Endometrial microvascular endothelial cells (primary cell): ENCODE results near the gene NRXN3. TPM values are rescaled to one million over a fixed set of nuclear protein-coding genes. Genes with fewer than 3 reads are reported as not detected.

ENCODE experiments used
- in situ Hi-C: cut with HindIII; loops from 2 replicates; pipeline ENCODE4 v1.10.0; 2017; ENCODE audit warnings: low sequenced_read_pairs, low pct_unique_long_range_greater_than_20kb; ENCODE audit errors: inconsistent ontology term
- total RNA-seq: library from RNA; depleted of rRNA; stranded (reverse); fragments of >200 nt; gene quantifications from one replicate; pipeline ENCODE4 v1.2.3, GENCODE V29; 2015; ENCODE audit errors: inconsistent ontology term

Gene NRXN3
- total RNA-seq, 1 donor from 2014 or later = 0.09 TPM

DNA sequence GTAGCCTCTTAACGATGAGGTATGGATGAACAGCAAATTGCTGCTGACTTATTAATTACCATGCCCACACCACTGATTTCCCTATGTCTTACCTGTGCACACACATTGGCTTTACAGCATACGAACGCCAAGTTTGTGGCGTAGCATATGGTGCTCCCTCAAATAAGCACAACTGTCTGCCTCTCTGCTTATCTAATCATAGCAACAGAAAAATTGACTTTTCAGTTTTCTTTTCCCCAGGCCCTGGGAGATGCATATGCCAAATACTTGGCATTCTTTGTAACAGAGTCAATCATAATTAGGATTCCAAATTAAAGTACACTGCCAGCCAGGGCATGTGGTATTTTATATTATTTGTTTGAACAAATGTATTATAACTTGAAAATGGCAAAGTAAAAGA is 1415.7 kb downstream of the NRXN3 start:
- in situ Hi-C loops = no loop called here

DNA sequence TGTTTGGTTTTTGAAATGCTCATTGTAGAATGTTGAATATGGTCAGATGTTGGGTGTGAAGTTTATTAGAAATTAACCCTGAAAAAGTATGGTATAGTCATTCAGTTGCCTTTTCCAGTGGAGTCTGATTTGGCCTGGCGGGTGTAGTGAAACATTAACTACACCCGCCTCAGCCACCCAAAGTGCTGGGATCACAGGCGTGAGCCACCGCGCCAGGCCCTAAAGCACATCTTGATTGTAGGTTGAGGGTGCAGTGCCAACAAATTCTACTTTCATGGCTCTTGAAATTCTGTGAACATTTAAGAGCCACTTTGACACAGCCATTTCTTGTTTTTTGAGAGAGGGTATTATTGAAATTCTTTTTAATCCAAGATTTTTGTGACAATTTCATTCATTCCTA is 1416.2 kb downstream of the NRXN3 start:
- in situ Hi-C loops = no loop called here

DNA sequence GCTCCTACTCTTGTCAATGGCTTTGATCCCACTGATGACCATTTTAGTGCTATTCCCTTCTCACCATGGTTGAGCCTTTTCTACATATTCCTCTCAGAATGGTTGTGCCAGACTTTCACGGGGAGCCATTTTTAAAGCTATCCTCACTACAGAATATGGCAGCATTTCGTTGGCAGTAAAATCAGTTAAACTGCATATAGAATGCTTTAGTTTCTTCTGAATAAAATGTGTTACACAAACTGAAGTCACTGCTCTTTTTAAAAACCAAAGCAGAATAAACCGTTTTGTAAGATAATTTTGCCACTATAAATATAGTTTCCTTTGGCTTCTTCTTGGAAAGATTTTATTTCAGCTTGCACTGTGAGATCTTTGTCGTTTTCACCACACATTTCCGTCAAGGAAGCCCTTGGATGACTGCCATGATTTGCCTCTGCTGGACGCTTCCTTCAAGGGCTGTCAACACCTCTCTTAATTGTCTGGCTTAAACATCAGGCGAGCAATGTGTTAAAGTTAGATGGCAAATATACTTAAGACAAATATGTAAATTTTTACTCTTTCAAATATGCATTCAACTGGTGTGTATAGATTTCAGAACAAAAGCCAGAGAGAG is 1416.9 kb downstream of the NRXN3 start:
- in situ Hi-C loops = no loop called here

DNA sequence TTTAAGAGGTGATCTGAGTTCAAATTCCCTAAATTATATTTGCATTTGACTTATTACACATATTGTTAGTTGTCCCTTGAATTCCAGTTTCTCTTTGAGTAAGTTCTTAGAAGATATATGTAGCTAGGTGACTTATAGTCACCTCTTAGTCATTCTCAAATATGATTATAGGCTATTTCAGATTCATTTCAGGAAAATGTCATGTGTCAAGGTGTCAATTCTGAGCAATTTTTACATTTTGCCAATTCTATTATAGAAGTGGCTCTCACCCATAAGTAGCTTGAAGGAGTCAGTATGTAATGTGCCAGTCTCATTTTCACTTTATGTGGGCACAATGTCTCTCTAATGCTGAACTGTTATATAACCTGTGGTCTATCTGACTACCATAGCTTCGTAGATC is 1417.7 kb downstream of the NRXN3 start:
- in situ Hi-C loops = no loop called here

DNA sequence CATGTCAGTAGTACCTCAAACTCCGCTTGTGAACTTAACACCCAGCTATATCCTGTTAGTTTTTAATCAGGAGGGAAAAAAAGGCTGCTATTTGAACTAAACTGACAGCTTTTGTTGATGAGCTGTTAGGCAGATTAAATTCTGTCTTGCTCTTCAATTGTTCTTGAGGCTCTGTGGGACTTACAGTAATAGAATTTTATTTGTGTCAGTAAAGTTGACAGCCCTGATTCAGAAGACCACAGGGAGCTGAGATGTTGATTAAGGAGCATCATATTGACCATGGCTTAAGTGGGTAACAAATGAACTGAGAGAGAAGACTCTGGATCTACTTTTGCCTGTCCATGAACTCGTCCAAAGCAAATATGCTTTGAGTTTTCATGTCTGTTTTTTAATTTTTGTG is 1418.2 kb downstream of the NRXN3 start:
- in situ Hi-C loops = no loop called here

DNA sequence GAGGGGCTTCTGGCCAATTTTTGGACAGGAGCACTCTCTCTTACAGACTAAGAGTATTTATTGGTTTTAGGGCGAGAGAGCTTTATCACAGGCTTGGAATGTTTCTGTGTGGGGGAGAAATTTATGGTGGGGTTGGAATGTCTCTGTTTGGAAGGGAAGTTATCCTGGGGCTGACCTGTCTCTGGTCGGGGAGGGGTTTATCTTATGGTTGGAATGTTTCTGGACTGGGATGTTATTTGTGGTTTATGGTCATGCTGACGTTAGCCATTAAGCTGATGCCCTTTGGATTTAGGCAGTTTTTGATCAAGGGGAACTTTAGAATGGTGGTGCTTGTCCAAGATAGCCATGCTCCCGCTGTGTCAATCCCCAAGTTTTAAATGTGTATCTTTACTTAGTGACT is 1426.4 kb downstream of the NRXN3 start:
- in situ Hi-C loops = no loop called here

DNA sequence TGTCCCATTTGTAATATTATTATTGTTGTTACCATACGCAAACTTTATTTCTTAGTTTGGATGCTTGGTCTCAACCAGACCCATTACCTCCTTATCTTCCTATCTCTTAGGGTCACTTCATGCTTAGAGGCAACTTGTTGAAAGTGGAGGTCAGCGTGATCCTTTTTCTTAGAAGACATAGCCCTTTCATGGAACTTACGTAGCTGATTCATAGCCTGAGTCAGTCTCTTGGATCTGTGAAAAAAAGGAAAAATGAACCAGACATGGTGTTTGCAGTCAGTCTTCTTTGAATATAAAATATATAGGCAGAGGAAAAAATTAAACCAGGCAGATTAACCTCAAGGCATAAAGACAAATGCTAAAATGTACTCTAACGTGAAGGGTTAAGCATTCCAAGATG is 1427.4 kb downstream of the NRXN3 start:
- in situ Hi-C loops = no loop called here

DNA sequence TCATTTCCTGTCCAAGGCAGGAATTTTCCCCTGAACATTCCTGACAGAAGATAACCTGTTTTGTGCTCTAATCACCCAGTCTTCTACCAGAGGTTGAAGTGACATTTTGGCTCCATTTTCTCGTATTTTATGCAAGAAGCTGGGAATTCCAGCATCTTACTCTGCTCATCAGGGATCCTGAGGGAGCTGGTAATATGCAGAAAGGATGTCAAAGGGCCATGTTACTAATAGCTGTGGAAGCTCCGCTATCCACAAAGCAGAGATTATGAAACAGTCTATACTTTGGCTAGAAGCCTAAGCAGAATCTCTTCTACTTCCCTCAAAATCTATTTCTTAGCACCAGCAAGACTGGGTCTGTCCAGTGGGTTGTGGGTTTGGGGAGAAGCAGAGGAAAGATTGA is 1428.2 kb downstream of the NRXN3 start:
- in situ Hi-C loops = no loop called here

DNA sequence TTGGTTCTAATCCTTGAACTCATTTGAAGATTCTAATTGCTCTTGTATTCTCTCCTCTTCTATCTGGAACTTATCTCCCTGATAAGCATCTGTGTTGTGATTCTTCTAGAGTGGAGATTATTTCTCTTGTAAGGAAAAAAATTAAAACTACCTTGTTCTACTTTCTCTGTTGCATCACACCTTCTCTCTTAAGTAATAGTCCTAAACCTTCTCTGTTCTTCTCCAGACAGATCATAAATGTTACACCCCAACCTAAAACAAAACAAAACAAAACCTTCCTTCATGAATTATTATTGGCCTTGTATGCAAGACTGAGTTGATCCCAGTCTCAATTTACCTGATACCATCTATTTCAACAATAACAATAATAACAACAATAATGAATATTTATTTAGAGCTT is 1429.1 kb downstream of the NRXN3 start:
- in situ Hi-C loops = no loop called here

DNA sequence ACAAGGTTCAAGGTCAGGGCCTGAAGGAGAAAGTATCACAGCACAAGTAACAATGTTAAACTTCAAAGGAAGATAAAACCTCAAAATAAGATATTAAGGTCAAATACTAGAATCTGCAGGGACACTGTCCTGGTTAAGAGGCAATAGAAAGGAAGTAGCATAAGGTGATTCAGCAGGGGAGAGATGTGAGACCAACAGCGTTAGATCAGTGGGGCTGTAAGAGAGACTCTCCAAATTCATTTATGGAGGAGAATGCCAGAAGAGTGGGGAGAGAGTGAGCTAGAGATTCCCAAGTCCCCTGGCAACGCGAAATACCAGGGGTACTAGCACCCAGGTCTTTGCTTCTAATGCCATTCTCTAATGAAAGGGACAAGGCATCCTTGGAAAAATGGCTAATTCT is 1430.2 kb downstream of the NRXN3 start:
- in situ Hi-C loops = no loop called here

DNA sequence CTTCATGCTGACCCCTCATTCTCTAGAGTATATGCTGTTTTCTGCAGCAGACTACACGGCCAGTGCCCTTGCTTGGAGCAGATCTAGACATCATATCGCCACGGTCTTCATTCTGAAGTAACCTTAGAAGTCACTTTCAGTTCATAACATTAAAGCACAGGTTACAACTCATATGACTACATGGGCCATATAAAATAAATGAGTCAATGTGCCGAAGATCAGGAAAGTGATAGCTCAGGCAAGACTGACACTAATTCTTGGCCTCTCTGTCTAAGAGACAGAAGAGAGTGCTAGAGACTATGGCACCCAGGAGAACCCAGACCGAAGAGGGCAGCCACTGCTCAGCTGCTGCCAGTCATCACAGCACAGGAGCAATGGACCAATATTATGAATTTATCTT is 1431.4 kb downstream of the NRXN3 start:
- in situ Hi-C loops = no loop called here

DNA sequence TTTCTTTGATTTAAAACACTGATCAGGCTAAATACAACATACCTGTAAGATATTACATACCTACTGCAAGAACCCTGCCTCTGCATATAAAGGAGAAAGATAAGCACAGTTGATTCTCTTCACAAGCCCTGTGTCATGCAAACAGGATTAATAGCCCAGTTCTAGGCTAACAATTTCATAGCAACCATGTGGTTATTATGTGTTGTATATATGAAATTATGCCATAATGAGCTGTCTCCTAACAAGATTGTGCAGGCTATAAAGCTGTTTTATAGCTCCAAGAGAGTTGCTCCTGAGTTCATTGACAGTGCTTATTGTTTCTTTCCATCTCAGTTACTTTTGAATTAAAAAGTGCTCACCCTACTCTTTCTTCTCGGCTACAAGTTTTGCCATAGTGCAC is 1431.9 kb downstream of the NRXN3 start:
- in situ Hi-C loops = no loop called here

DNA sequence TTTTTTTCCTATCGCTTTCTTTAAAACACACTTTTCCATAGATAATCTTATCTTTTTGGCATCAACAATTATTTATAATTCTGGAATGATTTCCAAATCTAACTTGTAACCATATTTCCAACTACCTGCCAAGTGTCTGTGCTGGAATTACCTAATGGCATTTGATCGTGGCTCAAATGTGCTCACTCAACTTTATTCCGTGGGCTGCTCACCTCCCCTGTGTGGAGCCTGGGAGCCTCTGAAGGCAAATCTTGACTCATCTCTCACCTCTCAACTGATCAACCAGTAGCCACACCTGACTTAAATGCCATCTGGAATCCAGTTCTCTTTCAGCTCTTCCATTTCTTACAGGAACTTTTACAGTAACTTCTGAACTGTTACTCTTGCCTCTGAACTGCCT is 1432.6 kb downstream of the NRXN3 start:
- in situ Hi-C loops = no loop called here

DNA sequence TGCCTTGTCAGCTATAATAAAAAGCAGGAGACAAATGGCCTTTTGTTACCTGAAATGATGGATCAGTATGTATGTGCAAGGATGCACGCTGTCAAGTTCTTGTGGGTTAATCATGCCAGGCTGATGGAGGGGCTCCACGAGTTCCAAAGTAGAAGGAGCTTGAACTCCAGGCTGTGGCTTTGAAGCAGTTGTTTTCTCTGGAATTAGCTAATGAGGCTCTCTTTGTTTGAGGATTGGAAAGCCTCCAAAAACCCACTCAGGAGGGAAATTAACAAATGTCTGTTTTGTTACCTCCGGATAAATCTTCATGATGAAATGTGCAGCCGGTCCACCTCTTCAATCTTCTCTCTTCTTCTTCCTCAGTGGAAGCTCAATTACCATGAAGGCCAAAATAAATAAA is 1435.7 kb downstream of the NRXN3 start:
- in situ Hi-C loops = no loop called here

DNA sequence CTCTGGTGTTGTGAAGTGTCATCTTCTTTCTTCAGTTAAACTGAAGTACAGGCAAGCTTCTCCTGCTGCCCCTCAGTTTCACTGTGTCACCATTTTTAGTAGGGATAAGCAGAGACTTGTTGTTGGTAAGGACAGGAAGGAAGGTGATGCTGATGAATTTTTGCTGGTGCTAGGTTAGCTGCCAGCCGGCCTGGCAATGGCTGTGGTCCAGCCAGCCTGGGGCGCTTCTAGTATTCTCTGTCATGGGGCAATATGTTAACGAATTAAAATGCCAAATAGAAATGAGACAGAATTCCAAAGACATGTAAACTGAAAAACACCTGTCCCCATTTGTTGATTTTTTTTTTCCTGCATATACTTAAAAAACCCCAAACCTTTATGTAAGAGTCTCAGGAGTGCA is 1438.3 kb downstream of the NRXN3 start:
- in situ Hi-C loops = no loop called here

DNA sequence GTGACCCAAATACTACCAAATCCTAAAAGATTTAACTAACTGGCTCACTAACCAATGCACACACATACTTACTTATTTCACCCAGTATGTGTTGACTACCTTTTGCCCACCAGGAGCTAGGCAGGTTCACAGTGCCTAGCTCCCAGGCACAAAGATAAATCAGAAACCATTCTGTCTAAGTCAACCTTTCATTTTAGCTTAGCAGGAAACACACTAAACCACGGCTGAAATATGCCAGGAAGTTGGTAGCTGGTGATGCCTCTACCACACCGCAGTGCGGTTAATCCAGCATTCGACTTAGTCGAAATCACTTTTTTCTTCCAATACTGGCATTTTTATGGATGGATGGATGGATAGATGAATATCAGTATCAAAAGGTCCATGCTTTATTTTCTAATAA is 1443.5 kb downstream of the NRXN3 start:
- in situ Hi-C loops = no loop called here

DNA sequence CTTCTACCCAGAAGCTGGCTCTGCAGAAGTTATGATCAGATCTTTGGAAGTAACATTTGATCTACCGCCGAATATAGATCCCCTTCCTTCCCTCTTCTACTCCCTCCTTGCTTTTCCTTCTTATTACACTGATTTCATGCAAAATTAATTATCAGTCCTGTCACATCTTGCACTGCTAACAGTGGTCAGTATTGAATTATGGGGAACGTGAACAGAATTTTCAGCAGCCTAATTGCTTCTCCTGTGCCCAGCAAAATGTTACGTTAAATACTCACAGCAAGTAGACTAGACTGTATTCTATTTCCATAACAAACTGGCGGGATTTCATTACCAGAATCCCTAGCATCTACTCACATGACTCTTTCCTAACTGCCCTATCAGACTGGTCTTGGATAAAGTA is 1444.3 kb downstream of the NRXN3 start:
- in situ Hi-C loops = no loop called here

DNA sequence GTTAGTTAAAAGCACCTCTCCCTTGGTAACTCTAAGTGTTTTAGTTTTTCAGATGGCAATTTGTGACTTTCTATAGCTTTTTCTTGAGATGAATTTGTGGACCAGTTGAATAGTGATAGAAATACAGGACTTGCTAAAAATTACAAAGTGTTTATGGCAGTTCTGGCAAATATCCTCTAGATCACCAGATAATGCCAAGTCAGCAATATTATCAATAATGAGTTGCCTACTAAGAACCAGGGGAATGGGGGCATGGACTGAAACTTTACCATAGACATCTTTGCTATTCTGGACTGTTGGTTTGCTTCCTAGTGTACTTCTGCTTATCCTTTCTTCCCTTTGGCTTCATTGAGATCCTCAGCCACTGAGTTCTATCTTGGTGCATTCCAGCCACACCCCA is 1456.9 kb downstream of the NRXN3 start:
- in situ Hi-C loops = no loop called here

DNA sequence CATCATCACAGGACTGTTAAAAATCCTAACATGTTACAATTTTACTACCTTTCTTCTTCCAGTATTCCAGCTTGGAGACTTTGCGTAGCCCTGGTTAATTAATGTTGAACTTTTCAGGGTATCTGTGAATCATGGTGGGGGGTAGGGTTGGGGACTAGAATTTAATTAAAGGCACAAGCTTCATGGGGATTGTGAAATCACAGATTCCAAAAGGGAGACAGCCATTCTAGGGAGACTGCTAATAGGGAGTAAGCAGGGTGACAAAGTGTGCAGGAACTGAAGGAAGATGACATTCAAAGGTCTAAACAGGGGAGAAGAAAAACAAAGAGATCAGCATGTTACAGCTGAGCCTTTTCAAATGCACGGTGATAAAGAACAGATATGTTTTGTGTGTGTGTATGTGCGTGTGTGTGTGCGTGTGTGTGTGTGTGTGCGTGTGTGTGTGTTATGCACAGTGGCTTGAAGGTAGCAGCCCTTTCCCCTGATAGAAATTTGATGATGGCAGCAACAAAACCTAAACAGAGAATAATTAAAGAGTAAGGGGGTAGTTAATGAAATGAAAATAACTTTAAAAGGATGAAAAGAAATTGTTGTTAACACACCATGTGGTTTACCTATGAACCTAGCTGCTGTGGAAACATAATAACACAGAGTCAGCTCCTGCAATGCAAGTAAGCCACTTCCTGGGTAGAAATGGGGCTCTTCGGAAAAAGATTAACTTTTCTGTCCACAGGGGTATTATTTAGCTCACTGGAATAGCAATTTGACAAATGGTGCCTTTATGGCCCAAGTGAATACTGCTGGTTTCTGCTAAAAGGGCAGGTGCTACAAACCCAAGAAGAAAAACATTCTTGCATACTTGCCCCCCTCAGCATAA is 1459.5 kb downstream of the NRXN3 start:
- in situ Hi-C loops = no loop called here

DNA sequence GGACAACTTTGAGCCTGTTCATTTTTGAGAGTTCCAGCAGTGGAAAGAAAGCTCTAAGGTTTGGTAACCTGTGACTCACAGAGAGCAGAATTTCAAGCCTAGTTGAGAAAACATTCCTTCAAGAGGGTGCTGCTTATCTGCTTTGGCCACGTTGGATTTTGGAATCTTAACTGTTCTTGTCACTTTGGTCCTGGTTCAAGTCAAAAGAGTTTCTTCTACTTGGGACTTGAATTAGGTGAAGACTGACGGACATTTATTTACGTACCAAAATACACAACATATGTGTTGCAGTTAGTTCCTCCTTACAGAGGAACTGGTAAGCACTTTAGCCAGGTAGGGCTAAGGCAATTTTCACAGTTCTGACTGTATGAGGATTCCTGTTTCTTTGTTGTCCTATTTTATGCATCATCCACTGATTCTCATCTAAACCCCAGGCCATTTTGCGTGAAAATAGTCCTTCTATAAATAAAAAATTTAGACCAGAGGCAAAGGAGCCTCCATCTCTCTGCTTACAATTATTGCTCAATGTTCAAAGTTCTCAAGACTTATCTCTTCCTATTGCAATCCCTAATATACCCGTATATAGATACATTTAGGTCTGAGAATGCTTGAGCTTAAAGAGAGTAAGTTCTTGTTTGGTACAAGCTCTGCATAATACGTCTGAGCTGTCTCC is 1460.3 kb downstream of the NRXN3 start:
- in situ Hi-C loops = no loop called here
